H9 (cell line): Measurements from ENCODE around the gene BRD7. TPM values are rescaled to one million over a fixed set of nuclear protein-coding genes. Genes with fewer than 3 reads are reported as not detected.

Experiments
- DNase-seq: peaks from one replicate; pipeline ENCODE4 v3.0.0-alpha.2; 2017
- H2AFZ ChIP-seq: one replicate; pipeline ENCODE4 v1.6.1; 2013; ENCODE audit warnings: mild to moderate bottlenecking, low read length, control low read depth, moderate library complexity
- H2AK5ac ChIP-seq: 2 replicates; pipeline ENCODE4 v1.6.1; 2013; ENCODE audit warnings: low read length, control low read depth, mixed read lengths; ENCODE audit not compliant: insufficient read length
- H2BK120ac ChIP-seq: one replicate; pipeline ENCODE4 v1.6.1; 2013; ENCODE audit warnings: low read depth, mild to moderate bottlenecking, low read length, control low read depth, inconsistent platforms; ENCODE audit not compliant: poor library complexity, severe bottlenecking
- H2BK12ac ChIP-seq: 2 replicates; pipeline ENCODE4 v1.6.1; 2013; ENCODE audit warnings: low read length, control low read depth, mixed read lengths, low read depth; ENCODE audit not compliant: insufficient read length
- H2BK15ac ChIP-seq: 2 replicates; pipeline ENCODE4 v1.6.1; 2013; ENCODE audit warnings: low read depth, low read length, control low read depth
- H2BK20ac ChIP-seq: one replicate; pipeline ENCODE4 v1.6.1; 2013; ENCODE audit warnings: low read depth, mild to moderate bottlenecking, low read length, control low read depth, inconsistent platforms; ENCODE audit not compliant: poor library complexity, severe bottlenecking
- H2BK5ac ChIP-seq: 2 replicates; pipeline ENCODE4 v1.6.1; 2013; ENCODE audit warnings: low read length, control low read depth, mixed read lengths; ENCODE audit not compliant: insufficient read length
- H3K14ac ChIP-seq: 2 replicates; pipeline ENCODE4 v1.6.1; 2013; ENCODE audit warnings: low read length, control low read depth; ENCODE audit not compliant: insufficient read depth
- H3K18ac ChIP-seq: 2 replicates; pipeline ENCODE4 v1.6.1; 2013; ENCODE audit warnings: low read depth, mild to moderate bottlenecking, mixed read lengths, low read length, control low read depth; ENCODE audit not compliant: insufficient read length
- H3K23ac ChIP-seq: 2 replicates; pipeline ENCODE4 v1.6.1; 2013; ENCODE audit warnings: low read length, control low read depth, mixed read lengths, low read depth; ENCODE audit not compliant: insufficient read length
- H3K23me2 ChIP-seq: 2 replicates; pipeline ENCODE4 v1.6.1; 2013; ENCODE audit warnings: low read depth, mild to moderate bottlenecking, mixed read lengths, low read length, control low read depth; ENCODE audit not compliant: insufficient read length, poor library complexity, severe bottlenecking
- H3K27ac ChIP-seq: 2 replicates; pipeline ENCODE4 v1.5.1; 2013; ENCODE audit warnings: low read length, control low read depth, mixed read lengths, low read depth; ENCODE audit not compliant: insufficient read length
- H3K27me3 ChIP-seq: 2 replicates; pipeline ENCODE4 v1.6.1; 2013; ENCODE audit warnings: low read length, control low read depth, inconsistent platforms; ENCODE audit not compliant: insufficient read depth
- H3K4ac ChIP-seq: 2 replicates; pipeline ENCODE4 v1.6.1; 2013; ENCODE audit warnings: low read depth, mild to moderate bottlenecking, control low read depth, inconsistent platforms, low read length, moderate library complexity
- H3K4me1 ChIP-seq: 2 replicates; pipeline ENCODE4 v1.6.1; 2013; ENCODE audit warnings: low read length, control low read depth, inconsistent platforms; ENCODE audit not compliant: insufficient read depth
- H3K4me2 ChIP-seq: 2 replicates; pipeline ENCODE4 v1.6.1; 2013; ENCODE audit warnings: low read length, control low read depth, mixed read lengths; ENCODE audit not compliant: insufficient read length, insufficient read depth
- H3K56ac ChIP-seq: 2 replicates; pipeline ENCODE4 v1.6.1; 2013; ENCODE audit warnings: low read depth, mild to moderate bottlenecking, mixed read lengths, low read length, control low read depth; ENCODE audit not compliant: insufficient read length
- H3K79me1 ChIP-seq: 2 replicates; pipeline ENCODE4 v1.6.1; 2013; ENCODE audit warnings: low read depth, mild to moderate bottlenecking, moderate library complexity, low read length, control low read depth, inconsistent platforms; ENCODE audit not compliant: insufficient read depth, poor library complexity, severe bottlenecking
- H3K79me2 ChIP-seq: 2 replicates; pipeline ENCODE4 v1.6.1; 2013; ENCODE audit warnings: low read length, control low read depth, inconsistent platforms; ENCODE audit not compliant: insufficient read depth
- H3K9ac ChIP-seq: 2 replicates; pipeline ENCODE4 v1.6.1; 2013; ENCODE audit warnings: low read length, control low read depth, mixed read lengths; ENCODE audit not compliant: insufficient read length; ENCODE audit errors: extremely low read depth
- H3K9me3 ChIP-seq: one replicate; pipeline ENCODE4 v1.6.1; 2013; ENCODE audit warnings: low read depth, low read length, inconsistent platforms; ENCODE audit not compliant: control insufficient read depth
- H3T11ph ChIP-seq: one replicate; pipeline ENCODE4 v1.6.1; 2013; ENCODE audit warnings: mild to moderate bottlenecking, low read length, control low read depth, inconsistent platforms
- H4K20me1 ChIP-seq: one replicate; pipeline ENCODE4 v1.6.1; 2013; ENCODE audit not compliant: control insufficient read depth, insufficient read length, insufficient read depth
- H4K5ac ChIP-seq: 2 replicates; pipeline ENCODE4 v1.6.1; 2013; ENCODE audit warnings: low read depth, mild to moderate bottlenecking, mixed read lengths, low read length, control low read depth; ENCODE audit not compliant: insufficient read length
- H4K8ac ChIP-seq: replicated peaks from 2 replicates; pipeline ENCODE4 v1.6.1; 2013; ENCODE audit warnings: low read length, control low read depth, mixed read lengths, low read depth; ENCODE audit not compliant: insufficient read length
- H4K91ac ChIP-seq: 2 replicates; pipeline ENCODE4 v1.6.1; 2013; ENCODE audit warnings: low read depth, mild to moderate bottlenecking, moderate library complexity, mixed read lengths, low read length, control low read depth; ENCODE audit not compliant: insufficient read length
- H3K27ac Mint-ChIP-seq, 3 experiments: 2 replicates in 2 of 3; 3 replicates in 1 of 3; pipeline ENCODE4 v1.8.0; 2020 to 2021; ENCODE audit warnings: mixed read lengths in 3 of 3, mild to moderate bottlenecking in 1 of 3, moderate library complexity in 1 of 3
- H3K27me3 Mint-ChIP-seq: 2 replicates; pipeline ENCODE4 v1.8.0; 2021; ENCODE audit warnings: low read depth, mild to moderate bottlenecking, moderate library complexity, mixed read lengths
- H3K36me3 Mint-ChIP-seq, 3 experiments: 2 replicates in 2 of 3; 3 replicates in 1 of 3; pipeline ENCODE4 v1.8.0; 2020 to 2021; ENCODE audit warnings: low read depth in 3 of 3, mixed read lengths in 3 of 3; ENCODE audit not compliant: insufficient read depth in 1 of 3
- H3K4me1 Mint-ChIP-seq, 2 experiments: 2 replicates each; pipeline ENCODE4 v1.8.0; 2020; ENCODE audit warnings: mixed read lengths in 2 of 2
- H3K4me3 Mint-ChIP-seq, 2 experiments: 2 replicates in 1 of 2; 3 replicates in 1 of 2; pipeline ENCODE4 v1.8.0; 2020 to 2021; ENCODE audit warnings: mild to moderate bottlenecking in 2 of 2, mixed read lengths in 2 of 2, moderate library complexity in 1 of 2
- H3K9me3 Mint-ChIP-seq, 2 experiments: 2 replicates in 1 of 2; 3 replicates in 1 of 2; pipeline ENCODE4 v1.8.0; 2020; ENCODE audit warnings: mild to moderate bottlenecking in 2 of 2, mixed read lengths in 2 of 2, moderate library complexity in 1 of 2
- WGBS: extraction: QIAGEN DNeasy Blood & Tissue Kit; methylation state at CpG from one replicate; pipeline ENCODE4 v1.1.7; 2013; ENCODE audit warnings: missing lambda C conversion rate, low lambda C conversion rate, mixed read lengths; ENCODE audit not compliant: insufficient read length; ENCODE audit errors: extremely low coverage; 5-methylcytosine and 5-hydroxymethylcytosine counted together
- total RNA-seq: library from RNA; stranded (reverse); gene quantifications from 2 replicates; pipeline ENCODE4 v1.2.1, GENCODE V29; 2021
- TF ChIP-seq, protein P1 (sequence below): fragments of 200-600 bp; sonication (generic); conservative IDR thresholded peaks from 3 replicates; pipeline ENCODE4 v1.8.0; 2021; ENCODE audit warnings: antibody characterized with exemption, mild to moderate bottlenecking

BRD7 gene
- total RNA-seq, 1 experiment from 2014 or later = 112 TPM

DNA sequence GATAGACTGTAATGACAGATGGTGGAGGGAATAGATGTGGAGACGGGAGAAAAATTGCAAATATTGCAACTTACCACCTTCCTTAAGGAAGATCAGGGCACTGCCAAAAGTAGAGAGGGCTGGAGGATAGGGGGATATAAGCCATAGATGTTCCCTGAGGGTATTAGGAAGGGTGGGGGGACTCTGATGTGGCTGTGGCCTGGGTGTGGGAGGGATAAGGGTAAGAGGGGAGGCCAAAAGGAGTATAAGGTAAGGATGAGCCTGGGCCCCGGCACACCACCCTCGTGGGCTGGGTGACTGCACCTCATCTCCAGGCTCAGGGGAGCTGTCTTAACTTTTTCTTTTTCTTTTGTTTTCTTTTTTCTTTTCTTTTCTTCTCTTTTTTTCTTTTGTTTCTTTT is 30.6 kb upstream of the BRD7 start:
- Histone ChIP-seq H3K23me2 (no peaks in the 10 kb centered on the region), H4K91ac (no peak overlapping the region), H3K27me3 (no peaks in the 10 kb centered on the region), H2BK12ac (no peak overlapping the region), H3K4ac (no peak overlapping the region), H2BK15ac (no peak overlapping the region), H4K20me1 (no peaks in the 10 kb centered on the region), H2BK120ac (no peak overlapping the region), H3K79me2 (no peaks in the 10 kb centered on the region), H3K4me2 (no peak overlapping the region), H3K9me3 (no peaks in the 10 kb centered on the region), H3K23ac (no peak overlapping the region), H3K27ac (no peak overlapping the region), H4K5ac (no peak overlapping the region), H2BK5ac (no peak overlapping the region), H3T11ph (no peak overlapping the region), H3K4me1 (peaks cover 8% of the 10 kb centered on the region; the same call in 1 of the 2 replicates), H3K79me1 (no peaks in the 10 kb centered on the region), H3K14ac (no peak overlapping the region), H3K9ac (no peak overlapping the region), H3K56ac (no peak overlapping the region), H2BK20ac (no peak overlapping the region), H3K18ac (no peak overlapping the region), H4K8ac (no peak overlapping the region), H2AK5ac (no peak overlapping the region), H2AFZ (no peak overlapping the region)
- H3K4me3 Mint-ChIP-seq = no peak overlapping the region
- H3K36me3 Mint-ChIP-seq = no peaks in the 10 kb centered on the region; a peak in 1 of 7 replicates
- no peak overlapping the region for H3K27ac Mint-ChIP-seq
- H3K9me3 Mint-ChIP-seq = no peaks in the 10 kb centered on the region
- TF ChIP-seq, protein P1, sequence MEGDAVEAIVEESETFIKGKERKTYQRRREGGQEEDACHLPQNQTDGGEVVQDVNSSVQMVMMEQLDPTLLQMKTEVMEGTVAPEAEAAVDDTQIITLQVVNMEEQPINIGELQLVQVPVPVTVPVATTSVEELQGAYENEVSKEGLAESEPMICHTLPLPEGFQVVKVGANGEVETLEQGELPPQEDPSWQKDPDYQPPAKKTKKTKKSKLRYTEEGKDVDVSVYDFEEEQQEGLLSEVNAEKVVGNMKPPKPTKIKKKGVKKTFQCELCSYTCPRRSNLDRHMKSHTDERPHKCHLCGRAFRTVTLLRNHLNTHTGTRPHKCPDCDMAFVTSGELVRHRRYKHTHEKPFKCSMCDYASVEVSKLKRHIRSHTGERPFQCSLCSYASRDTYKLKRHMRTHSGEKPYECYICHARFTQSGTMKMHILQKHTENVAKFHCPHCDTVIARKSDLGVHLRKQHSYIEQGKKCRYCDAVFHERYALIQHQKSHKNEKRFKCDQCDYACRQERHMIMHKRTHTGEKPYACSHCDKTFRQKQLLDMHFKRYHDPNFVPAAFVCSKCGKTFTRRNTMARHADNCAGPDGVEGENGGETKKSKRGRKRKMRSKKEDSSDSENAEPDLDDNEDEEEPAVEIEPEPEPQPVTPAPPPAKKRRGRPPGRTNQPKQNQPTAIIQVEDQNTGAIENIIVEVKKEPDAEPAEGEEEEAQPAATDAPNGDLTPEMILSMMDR = no peak
- H3K27me3 Mint-ChIP-seq = peaks cover 5% of the 10 kb centered on the region
- DNase-seq = no peak
- peaks cover 17 to 22% of the 10 kb centered on the region in 2 experiments for H3K4me1 Mint-ChIP-seq
- WGBS = no CpG with 5 or more reads among the region's 3 CpGs
